GOT3 (cell line): ENCODE data around the gene HCFC1.

Experiments
- DNase-seq: peaks from one replicate; lab custom pipeline; 2025; ENCODE audit warnings: mixed read lengths; lab: John Stamatoyannopoulos, UW

HCFC1 gene

GRCh38 chrX:153924149-153924861 is 47.3 kb downstream of the HCFC1 start:
- DNase-seq, result no peak

DNA sequence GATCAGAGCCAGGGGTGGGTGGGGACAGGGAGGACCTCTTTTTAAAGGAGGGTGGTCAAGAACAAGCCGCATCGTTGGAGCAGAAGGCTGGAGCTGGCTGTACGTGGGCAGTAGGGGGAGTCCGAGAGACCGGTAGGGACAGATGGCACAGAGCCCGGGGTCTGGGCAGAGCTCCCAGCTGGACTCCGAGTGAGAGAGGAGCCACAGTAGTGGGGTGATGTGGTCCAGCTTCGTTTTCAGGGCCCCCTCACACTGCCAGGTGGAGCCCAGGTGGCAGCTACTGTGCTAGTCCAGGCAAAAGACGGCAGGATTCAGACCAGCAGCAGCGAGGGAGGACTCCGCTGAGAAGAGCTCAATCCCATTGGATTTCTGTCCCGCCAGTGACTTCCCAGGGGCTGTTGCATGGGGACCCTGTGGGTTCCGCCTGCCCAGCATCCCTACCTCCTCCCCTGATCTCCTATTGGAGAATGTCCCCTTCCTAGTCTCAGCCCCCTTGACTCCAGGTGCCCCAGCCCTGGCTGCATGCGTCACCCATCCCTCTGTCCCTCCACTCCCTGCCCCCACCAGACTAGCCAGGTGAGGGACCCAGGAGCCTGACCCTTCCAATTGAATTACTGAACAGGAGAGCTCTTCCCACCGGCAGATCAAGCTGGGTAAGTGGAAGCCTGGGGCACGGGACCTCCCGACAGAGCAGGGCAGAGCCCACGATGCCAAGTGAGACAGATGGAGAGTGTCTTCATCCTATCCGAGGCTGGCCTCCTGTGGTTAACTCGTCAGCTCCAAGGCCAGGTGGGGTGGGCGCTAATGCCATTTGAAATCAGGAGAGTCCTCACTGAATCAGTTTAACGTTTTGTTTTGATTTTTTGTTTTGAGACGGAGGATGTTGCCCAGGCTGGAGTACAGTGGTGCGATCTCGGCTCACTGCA is 48.4 kb downstream of the HCFC1 start:
- no peak for DNase-seq

DNA sequence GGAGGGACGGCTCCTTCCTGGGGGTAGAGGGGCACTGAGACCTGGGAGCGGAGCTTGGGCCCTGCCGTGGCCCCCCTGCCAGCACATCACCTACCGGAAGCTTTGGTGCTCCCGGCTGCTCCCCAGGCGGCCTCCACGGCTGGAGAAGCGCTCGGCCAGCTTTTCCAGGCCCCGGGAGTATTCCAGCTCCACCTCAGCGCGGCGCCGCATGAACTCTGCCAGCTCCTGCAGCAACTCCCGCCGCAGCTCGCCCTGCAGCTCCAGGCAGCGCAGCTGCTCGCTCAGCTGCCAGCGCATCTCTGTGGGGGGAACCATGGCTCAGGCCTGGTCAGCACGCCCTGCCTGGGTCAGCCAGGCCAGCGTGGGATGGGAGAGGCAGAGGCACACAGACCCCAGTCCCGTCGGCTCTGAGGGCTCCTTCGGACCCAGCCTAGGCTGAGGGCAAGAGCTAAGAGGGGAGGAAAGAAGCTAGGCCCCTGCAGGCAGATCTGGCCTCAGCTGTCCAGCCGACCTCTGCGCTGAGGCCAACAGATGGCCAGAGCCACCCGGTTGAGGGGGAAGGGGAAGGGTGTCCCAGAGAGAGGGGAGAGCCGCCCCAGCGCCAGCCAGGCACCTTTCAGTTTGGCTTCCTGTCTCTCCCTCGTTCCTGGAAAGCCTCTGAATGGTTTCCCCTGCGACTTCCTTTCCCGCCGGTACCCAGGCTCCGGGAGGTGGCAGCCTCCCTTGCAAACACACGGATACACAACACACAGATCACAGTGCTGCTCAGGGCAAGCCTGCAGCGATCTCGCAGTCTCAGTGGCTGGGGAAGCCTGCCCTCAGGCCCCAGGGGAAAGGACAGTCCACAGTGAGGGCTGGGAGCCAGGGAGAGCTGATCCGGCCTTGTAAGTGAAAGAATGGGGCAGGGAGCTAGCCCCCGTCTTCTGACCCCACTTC is 49.8 kb downstream of the HCFC1 start:
- DNase-seq, result no peak

GRCh38 chrX:153921070-153921469 is 50.5 kb downstream of the HCFC1 start:
- DNase-seq, result no peak

- no peak for DNase-seq
Measured at GRCh38 chrX:153920546-153920945, 51.1 kb downstream of the HCFC1 start.

GRCh38 chrX:153919281-153919680 is 52.3 kb downstream of the HCFC1 start:
- DNase-seq, result no peak

DNA sequence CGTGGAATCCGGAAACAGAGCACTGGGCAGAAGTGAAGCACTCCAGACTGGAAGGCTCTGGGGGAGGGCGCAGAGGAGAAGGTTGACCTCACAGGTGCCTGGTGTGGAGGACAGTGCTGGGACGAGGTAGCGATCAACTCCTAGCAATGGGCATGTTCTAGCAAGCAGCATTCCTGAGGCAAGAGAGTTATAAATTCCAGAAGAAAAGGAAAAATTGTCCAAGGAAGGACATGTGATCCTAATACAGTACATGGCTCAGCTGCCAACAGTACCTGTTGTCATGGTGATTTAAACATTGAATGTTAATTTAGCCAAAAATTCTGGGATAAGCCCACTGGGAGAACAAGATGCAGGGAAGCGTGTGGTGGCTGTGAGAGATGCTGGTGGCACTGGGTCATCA is 53.7 kb downstream of the HCFC1 start:
- DNase-seq, result no peak

GRCh38 chrX:153913701-153914100 is 57.9 kb downstream of the HCFC1 start:
- no peak for DNase-seq

DNA sequence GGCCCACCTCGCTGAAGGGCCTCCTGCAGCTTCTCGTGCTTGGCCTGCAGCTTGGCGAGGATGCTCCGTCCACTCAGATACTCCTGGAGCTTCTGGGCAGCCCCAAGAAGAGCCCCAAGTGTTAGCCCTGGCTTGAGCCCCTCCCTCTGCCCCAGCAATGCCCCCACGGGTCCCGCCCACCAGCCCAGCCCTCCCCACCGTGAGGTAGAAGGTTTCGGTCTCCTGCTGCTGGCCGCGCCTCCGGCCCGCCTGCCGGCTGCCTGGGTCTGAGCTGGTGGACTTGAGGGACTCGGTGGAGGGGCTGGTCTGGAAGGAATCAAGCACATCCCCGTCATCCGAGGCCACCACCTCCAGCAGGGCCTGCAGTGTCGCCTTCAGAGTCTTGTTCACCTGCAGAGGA is 58.4 kb downstream of the HCFC1 start:
- DNase-seq, result no peak

DNA sequence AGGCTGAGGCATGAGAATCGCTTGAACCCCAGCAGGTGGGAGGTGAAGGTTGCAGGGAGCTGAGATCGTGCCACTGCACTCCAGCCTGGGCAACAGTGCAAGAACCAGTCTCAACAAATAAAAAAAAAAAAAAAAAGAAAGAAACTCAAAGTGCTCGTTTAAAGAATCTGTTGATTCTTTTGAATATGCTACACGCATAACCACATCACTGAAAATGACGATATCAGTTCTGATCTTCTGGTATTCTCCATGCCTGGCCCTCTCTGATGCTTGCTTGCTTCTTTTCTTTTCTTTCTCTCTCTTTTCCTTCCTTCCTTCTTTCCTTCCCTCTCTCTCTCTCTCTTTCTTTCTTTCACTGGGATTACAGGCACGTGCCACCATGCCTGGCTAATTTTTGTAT is 59.8 kb downstream of the HCFC1 start:
- DNase-seq, result no peak

GRCh38 chrX:153910446-153910845 is 61.2 kb downstream of the HCFC1 start:
- no peak for DNase-seq

DNA sequence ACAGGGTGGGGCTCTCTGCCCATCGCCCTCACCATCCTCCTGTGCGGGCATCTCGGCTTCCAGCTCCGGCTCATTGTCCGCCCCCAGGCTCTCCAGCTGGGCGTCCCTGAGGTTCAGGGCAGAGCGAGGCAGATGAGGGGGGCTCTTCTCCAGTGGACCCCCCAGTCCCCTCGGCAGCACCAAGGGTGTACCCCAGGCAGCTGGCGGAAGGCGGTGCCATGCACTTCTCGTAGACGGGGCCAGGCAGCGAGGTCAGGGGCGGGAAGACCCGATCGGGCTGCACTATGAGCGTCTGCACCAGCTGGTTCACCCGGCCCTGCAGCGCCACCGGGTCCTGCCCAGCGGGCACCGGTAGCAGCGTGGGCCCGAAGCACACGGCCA is 61.6 kb downstream of the HCFC1 start:
- DNase-seq, result no peak

DNA sequence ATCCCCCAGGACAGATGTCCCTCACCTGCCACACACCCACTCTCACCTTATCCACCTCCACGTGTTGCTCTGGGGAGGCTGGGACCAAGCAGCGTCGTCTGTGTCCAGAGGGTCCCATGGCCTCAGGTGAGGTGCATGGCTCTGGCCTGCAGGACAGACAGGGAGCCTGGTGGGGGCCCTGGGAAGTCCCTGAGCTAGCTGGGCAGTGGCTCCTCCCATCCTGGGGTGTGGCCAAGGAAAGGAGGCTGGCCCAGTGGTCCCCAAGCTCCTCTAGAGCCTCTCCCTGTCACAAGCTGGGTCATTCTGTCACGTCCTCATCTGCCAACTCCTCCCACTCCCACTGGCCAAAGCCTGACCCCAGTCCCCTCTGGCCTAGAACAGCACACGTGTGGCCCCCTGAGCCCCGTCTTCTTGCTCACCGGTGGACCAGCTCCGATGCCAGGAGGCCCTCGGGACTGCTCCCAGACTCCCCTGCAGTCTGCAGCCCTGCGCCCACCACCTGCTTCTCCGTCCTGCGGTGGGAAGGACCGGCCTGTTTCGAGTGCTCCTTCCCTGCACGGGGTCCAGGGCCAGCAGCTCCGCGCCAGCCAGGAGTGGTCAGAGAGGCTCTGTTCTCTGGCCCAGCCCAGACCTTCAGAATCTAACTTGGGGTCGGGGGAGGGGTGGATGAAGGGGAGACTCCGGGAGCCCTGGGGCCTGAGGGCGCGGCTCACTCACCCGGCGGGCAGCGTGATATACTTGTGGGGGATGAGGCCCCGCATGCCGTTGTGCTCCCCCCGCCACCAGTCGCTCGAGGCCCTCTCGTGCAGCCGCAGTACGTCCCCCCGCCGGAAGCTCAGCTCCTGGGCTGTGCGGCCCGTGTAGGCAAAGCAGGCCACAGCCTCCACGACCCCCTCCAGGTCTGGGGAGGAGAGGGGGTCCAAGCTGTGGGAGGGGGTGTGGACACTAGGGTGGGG is 62.3 kb downstream of the HCFC1 start:
- no peak for DNase-seq

DNA sequence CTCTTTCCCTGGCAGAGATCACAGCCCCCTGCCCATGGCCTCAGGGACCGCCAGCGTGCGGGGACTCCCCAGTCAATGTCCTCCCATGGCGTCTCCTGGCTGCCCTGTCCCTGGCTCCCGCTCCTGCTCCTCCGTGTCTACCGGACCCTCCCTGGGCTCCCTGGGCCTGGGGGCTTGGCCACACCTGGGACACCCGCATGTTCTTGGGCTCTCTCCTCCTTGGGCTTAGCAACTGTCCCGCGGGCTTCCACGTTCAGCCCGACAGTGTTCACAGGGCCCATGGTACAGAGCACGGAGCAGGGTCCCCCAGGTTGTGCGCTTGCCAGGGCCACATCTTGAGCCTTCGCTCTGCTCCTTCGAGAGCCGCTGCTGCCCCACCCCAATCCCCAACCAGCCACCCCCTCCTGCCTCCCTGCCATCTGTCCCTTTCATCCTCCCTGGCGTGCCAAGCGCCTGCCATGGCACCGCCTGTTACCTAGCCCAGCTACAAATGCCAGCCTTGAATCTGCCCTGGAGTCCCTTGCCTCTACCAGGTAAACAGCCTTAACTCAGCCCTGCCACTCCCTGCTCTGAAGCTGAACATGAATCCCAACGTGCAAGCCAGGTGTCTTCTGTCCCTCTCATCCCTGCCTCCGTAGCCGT is 63.3 kb downstream of the HCFC1 start:
- no peak for DNase-seq

DNA sequence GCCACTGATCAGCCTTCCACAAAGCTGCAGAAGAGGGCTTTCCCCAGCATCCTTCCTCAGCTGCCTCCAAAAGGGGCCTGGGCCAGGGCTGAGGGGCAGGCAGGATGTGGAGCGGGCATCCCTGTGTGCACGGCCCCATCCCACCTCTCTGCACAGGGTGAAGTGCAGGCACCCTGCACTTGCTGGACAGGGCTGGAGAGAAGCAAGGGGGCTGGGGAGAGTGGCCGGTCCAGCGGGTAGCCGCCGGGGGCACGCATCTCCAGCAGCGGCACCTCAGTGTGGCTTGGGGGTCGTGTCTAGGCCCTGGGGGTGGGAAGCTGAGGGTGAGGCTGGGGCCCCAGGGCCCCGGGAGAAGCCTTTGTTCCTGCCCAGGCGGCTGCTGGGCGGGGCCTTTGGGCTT is 64.2 kb downstream of the HCFC1 start:
- DNase-seq, result no peak

DNA sequence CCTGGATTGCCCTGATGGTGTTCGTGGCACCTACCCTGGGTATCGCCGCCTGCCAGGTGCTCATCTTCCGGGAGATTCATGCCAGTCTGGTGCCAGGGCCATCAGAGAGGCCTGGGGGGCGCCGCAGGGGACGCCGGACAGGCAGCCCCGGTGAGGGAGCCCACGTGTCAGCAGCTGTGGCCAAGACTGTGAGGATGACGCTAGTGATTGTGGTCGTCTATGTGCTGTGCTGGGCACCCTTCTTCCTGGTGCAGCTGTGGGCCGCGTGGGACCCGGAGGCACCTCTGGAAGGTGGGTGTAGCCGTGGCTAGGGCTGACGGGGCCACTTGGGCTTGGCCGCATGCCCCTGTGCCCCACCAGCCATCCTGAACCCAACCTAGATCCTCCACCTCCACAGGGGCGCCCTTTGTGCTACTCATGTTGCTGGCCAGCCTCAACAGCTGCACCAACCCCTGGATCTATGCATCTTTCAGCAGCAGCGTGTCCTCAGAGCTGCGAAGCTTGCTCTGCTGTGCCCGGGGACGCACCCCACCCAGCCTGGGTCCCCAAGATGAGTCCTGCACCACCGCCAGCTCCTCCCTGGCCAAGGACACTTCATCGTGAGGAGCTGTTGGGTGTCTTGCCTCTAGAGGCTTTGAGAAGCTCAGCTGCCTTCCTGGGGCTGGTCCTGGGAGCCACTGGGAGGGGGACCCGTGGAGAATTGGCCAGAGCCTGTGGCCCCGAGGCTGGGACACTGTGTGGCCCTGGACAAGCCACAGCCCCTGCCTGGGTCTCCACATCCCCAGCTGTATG is 65.3 kb downstream of the HCFC1 start:
- no peak for DNase-seq

- DNase-seq, result no peak
Measured at GRCh38 chrX:153905481-153906095, 66.0 kb downstream of the HCFC1 start.

DNA sequence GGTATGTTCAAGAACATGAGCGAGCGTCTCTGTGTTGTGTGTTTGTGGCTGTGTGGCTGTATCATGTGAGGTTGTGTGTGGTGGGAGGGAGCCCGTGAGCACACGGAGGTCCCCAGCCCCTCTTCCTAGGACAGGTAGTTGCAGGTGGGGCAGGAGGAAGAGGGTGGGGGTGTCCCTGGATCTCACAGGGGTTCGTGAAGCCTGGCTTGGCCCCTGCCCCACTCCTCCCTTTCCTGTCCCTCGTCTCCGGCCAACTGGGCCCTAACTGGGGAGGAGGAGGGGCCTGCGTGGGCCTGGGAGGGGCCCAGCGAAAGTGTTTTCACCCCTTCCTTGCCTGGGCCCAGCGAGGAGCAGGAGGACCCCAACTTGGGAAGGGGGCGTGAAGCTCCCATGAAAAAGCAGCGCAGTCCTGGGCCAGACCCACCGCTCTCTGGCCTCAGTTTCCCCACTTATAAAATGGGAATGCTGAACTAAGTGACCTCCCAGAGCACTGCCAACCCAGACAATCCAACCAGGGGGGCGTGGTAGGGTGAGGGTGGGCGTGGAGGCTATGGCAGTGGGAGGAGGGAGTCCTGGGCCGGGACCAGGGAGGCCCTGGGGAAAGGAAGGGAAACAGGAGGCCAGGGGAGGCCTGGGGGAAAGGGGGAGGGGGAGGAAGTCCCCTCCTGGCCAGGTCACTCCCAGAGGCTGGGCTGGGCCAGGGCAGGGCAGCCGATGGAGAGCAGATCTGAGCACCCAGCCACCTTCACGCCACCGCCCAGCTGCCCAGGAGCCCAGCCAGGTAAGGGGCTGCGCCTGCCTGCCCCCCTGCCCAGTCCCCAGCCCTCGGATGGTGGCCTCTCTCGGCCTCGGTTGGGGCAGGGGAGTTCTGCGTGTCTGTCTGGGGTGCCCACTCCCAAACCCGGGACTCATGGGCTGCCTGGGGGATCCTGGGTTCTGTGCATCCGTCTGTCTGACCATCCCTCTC is 67.3 kb downstream of the HCFC1 start, which contains the start of gene AVPR2:
Gene AVPR2 (plus strand): TSS at position 683 of the 967 bp plus-strand sequence. CDS start 473 bp downstream, outside the sequence.
- no peak for DNase-seq
